ENCODE data around the gene DRAM2.
"Not testable (repeated sequence)": the region's sequence is repeated elsewhere in the genome, so short reads cannot be mapped to it uniquely, and the experiment has no call there.

Gene DRAM2

GRCh38 chr1:111101854-111102642, 37.8 kb downstream of the DRAM2 start:
- DNase-seq (ENCODE audit: low read depth), result no peak
- no peak for TF ChIP-seq CTCF (conservative IDR thresholded peaks at IDR 0.05; ENCODE audit: low read length)
- no peak overlapping the region for H3K4me3 ChIP-seq (ENCODE audit: low read length)

- TF ChIP-seq CTCF (conservative IDR thresholded peaks at IDR 0.05; ENCODE audit: low read length), result no peak
- H3K4me3 ChIP-seq (ENCODE audit: low read length), result no peak overlapping the region
- DNase-seq (ENCODE audit: low read depth), result no peak
Observed at GRCh38 chr1:111099289-111099688, 40.6 kb downstream of the DRAM2 start.

GRCh38 chr1:111097356-111098099, 42.4 kb downstream of the DRAM2 start:
- no peak for DNase-seq (ENCODE audit: low read depth)

GRCh38 chr1:111095421-111095820, 44.5 kb downstream of the DRAM2 start:
- DNase-seq (ENCODE audit: low read depth); H3K4me3 ChIP-seq (ENCODE audit: low read length): not testable (repeated sequence)

More at GRCh38 chr1:111097356-111098099, 42.4 kb downstream of the DRAM2 start:
- no peak overlapping the region for H3K4me3 ChIP-seq (ENCODE audit: low read length)
- no peak for TF ChIP-seq CTCF (conservative IDR thresholded peaks at IDR 0.05; ENCODE audit: low read length)

- H3K4me3 ChIP-seq (ENCODE audit: low read length), result no peak overlapping the region
- DNase-seq (ENCODE audit: low read depth), result no peak
- no peak for TF ChIP-seq CTCF (conservative IDR thresholded peaks at IDR 0.05; ENCODE audit: low read length)
Observed at GRCh38 chr1:111089638-111090037, 50.3 kb downstream of the DRAM2 start.

- no peak for TF ChIP-seq CTCF (conservative IDR thresholded peaks at IDR 0.05; ENCODE audit: low read length)
- no peak overlapping the region for H3K4me3 ChIP-seq (ENCODE audit: low read length)
- DNase-seq (ENCODE audit: low read depth), result no peak
Observed at GRCh38 chr1:111085676-111086075, 54.2 kb downstream of the DRAM2 start.

GRCh38 chr1:111084999-111085398, 54.9 kb downstream of the DRAM2 start:
- DNase-seq (ENCODE audit: low read depth), result no peak
- no peak overlapping the region for H3K4me3 ChIP-seq (ENCODE audit: low read length)
- TF ChIP-seq CTCF (conservative IDR thresholded peaks at IDR 0.05; ENCODE audit: low read length), result no peak
